Activated B cell treated with CpG ODN at 0.5 μM for 24 hours (primary cell): Measurements from ENCODE around the gene NAA30. TPM values are rescaled to one million over a fixed set of nuclear protein-coding genes. Genes with fewer than 3 reads are reported as not detected.

Experiments
- ATAC-seq: fragments of 200-7000 bp; cut with Tn5 transposase; one replicate; pipeline ENCODE4 v1.10.0; 2021; ENCODE audit warnings: low read depth, mild to moderate bottlenecking, moderate library complexity
- CTCF ChIA-PET: fragments of 350-600 bp; sonication (Branson Sonifier 250); formaldehyde crosslinking; loops from one replicate; lab custom pipeline; 2021; ENCODE audit warnings: antibody characterized with exemption; lab: Charles Lee
- POLR2A ChIA-PET: fragments of 350-600 bp; sonication (Branson Sonifier 250); formaldehyde crosslinking; loops from one replicate; lab custom pipeline; 2021; ENCODE audit warnings: antibody characterized with exemption; lab: Charles Lee
- DNase-seq: peaks from one replicate; pipeline ENCODE4 v3.0.0; 2022
- H3K27ac Mint-ChIP-seq: one replicate; pipeline ENCODE4 v1.8.0; 2020; ENCODE audit warnings: mixed read lengths
- H3K27me3 Mint-ChIP-seq: one replicate; pipeline ENCODE4 v1.8.0; 2021; ENCODE audit warnings: mixed read lengths
- H3K36me3 Mint-ChIP-seq: one replicate; pipeline ENCODE4 v1.8.0; 2021; ENCODE audit warnings: low read depth, mixed read lengths
- H3K4me1 Mint-ChIP-seq: one replicate; pipeline ENCODE4 v1.8.0; 2021; ENCODE audit warnings: mixed read lengths
- H3K4me3 Mint-ChIP-seq: one replicate; pipeline ENCODE4 v1.8.0; 2020; ENCODE audit warnings: mild to moderate bottlenecking, mixed read lengths
- H3K9me3 Mint-ChIP-seq: one replicate; pipeline ENCODE4 v1.8.0; 2020; ENCODE audit warnings: mixed read lengths
- CTCF ChIP-seq: fragments of 200-600 bp; IDR thresholded peaks from one replicate; pipeline ENCODE4 v1.8.0; 2022; ENCODE audit warnings: antibody characterized with exemption, mild to moderate bottlenecking
- intact Hi-C: fragments of 100-400 bp; cut with micrococcal nuclease; formaldehyde crosslinking; loops from one replicate; pipeline ENCODE4 v1.15.1; 2024
- total RNA-seq: library from RNA; stranded (reverse); gene quantifications from 2 replicates; pipeline ENCODE4 v1.2.3, GENCODE V29; 2022

NAA30 gene
- total RNA-seq, 1 donor from 2014 or later = 14.6 TPM

DNA sequence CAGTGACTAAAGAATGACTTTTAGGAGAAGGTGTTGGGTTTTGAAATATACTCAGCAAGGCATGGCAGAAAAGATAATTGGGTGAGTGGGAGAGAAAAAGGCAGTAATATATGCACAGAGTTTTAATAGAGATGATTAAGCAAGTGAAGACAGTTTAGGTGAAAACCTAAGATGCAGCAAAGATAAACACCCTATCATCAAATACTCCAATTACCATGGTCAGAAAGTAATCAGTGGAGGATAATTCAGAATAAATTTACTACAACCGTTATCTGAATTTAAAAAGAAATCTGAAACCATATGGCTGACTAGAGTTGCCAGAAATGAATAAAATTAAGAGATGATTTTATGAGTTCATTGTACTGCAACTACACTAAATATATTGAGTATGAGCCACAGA, 26.8 kb downstream of the NAA30 start:
- TF ChIP-seq CTCF = no peak
- Mint-ChIP-seq H3K27me3 (no peaks in the 10 kb centered on the region), H3K4me3 (no peak overlapping the region), H3K9me3 (no peaks in the 10 kb centered on the region), H3K27ac (no peak overlapping the region), H3K36me3 (peaks cover 2% of the 10 kb centered on the region), H3K4me1 (no peaks in the 10 kb centered on the region)
- no peak for ATAC-seq
- ChIA-PET POLR2A (no interaction called here), CTCF (no interaction called here)
- intact Hi-C loops = no loop called here
- DNase-seq = no peak

- no peaks in the 10 kb centered on the region for H3K27me3 Mint-ChIP-seq
- DNase-seq = no peak
- intact Hi-C loops = no loop called here
- H3K27ac Mint-ChIP-seq = no peak overlapping the region
- H3K36me3 Mint-ChIP-seq = no peaks in the 10 kb centered on the region
- H3K4me3 Mint-ChIP-seq = no peak overlapping the region
- POLR2A ChIA-PET = no interaction called here
- TF ChIP-seq CTCF = no peak
- H3K9me3 Mint-ChIP-seq = no peaks in the 10 kb centered on the region
- CTCF ChIA-PET = no interaction called here
- ATAC-seq = no peak
- H3K4me1 Mint-ChIP-seq = no peaks in the 10 kb centered on the region
These were observed 28.6 kb downstream of the NAA30 start for GRCh38 chr14:57418999-57419398.

GRCh38 chr14:57420033-57420432, 29.6 kb downstream of the NAA30 start:
- Mint-ChIP-seq H3K4me3 (no peak overlapping the region), H3K4me1 (no peaks in the 10 kb centered on the region), H3K27ac (no peak overlapping the region), H3K27me3 (no peaks in the 10 kb centered on the region), H3K36me3 (no peaks in the 10 kb centered on the region), H3K9me3 (no peaks in the 10 kb centered on the region)
- ChIA-PET CTCF (no interaction called here), POLR2A (no interaction called here)
- no peak for DNase-seq
- TF ChIP-seq CTCF = no peak
- no peak for ATAC-seq
- intact Hi-C loops = no loop called here

DNA sequence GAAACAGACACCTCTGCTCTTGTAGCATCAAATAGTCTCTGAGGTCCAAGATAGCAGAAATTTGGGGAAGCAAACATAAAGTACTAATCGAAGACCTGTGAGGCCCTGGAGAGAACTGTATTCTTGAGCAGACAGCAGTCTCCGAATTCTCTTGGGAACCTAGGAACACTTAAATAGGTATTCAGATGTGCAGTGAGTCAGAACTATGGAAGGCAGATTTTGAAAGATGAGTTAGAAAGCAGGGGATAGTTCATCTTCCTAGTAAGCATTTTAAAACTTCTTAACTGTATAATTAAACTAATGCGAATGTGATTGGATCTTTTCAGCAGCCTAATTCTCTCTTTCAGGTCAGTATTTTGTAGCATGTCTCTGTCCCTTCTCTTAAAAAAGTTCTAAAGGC, 30.6 kb downstream of the NAA30 start:
- H3K27ac Mint-ChIP-seq = no peak overlapping the region

GRCh38 chr14:57435923-57436322, 45.5 kb downstream of the NAA30 start:
- CTCF ChIA-PET = no interaction called here
- DNase-seq = no peak
- Mint-ChIP-seq H3K4me1 (no peaks in the 10 kb centered on the region), H3K9me3 (peaks cover 9% of the 10 kb centered on the region), H3K27me3 (peaks cover 11% of the 10 kb centered on the region), H3K36me3 (no peaks in the 10 kb centered on the region), H3K4me3 (no peak overlapping the region), H3K27ac (no peak overlapping the region)
- POLR2A ChIA-PET = no interaction called here
- no peak for TF ChIP-seq CTCF
- ATAC-seq = no peak
- intact Hi-C loops = no loop called here

More for the DNA sequence above, 30.6 kb downstream of the NAA30 start:
- TF ChIP-seq CTCF = no peak
- Mint-ChIP-seq H3K9me3 (no peaks in the 10 kb centered on the region), H3K4me1 (no peaks in the 10 kb centered on the region), H3K27me3 (no peaks in the 10 kb centered on the region), H3K4me3 (no peak overlapping the region), H3K36me3 (no peaks in the 10 kb centered on the region)
- ChIA-PET CTCF (no interaction called here), POLR2A (no interaction called here)
- intact Hi-C loops = no loop called here
- no peak for DNase-seq
- no peak for ATAC-seq
